AG04450 (cell line): Measurements from ENCODE around the gene GPR161. TPM values are rescaled to one million over a fixed set of nuclear protein-coding genes. Genes with fewer than 3 reads are reported as not detected.

Experiments
- CTCF ChIA-PET: fragments of 300-600, 350-600 bp; formaldehyde crosslinking; extraction: SDS; loops from one replicate; lab custom pipeline; 2022; ENCODE audit warnings: antibody characterized with exemption, inconsistent platforms; lab: Charles Lee
- POLR2A ChIA-PET: fragments of 350-600 bp; formaldehyde crosslinking; extraction: SDS; loops from one replicate; lab custom pipeline; 2021; ENCODE audit warnings: antibody characterized with exemption, inconsistent platforms; lab: Yijun Ruan, JAX
- DNase-seq: peaks from one replicate; pipeline ENCODE4 v3.0.0-alpha.2; 2011; ENCODE audit warnings: low read depth, low spot score
- H3K27ac ChIP-seq: one replicate; pipeline ENCODE4 v1.5.1; 2012; ENCODE audit warnings: low read depth, low read length, control low read depth
- H3K27me3 ChIP-seq: one replicate; pipeline ENCODE4 v1.6.0; 2012; ENCODE audit warnings: low read length; ENCODE audit not compliant: control insufficient read depth, insufficient read depth
- H3K4me3 ChIP-seq: 2 replicates; pipeline ENCODE4 v1.5.1; 2011; ENCODE audit warnings: mild to moderate bottlenecking, low read depth, low read length, control low read depth
- H3K9me3 ChIP-seq: 2 replicates; pipeline ENCODE4 v1.5.1; 2012; ENCODE audit warnings: low read length; ENCODE audit not compliant: control insufficient read depth, insufficient read depth
- polyA plus RNA-seq: library from polyadenylated mRNA; depleted of rRNA; stranded (reverse); fragments of >200 nt; gene quantifications from 2 replicates; pipeline ENCODE4 v1.2.3, GENCODE V29; 2011
- TF ChIP-seq, protein P1 (sequence below): IDR thresholded peaks from 2 replicates; pipeline ENCODE4 v1.5.1; 2011; ENCODE audit warnings: low read depth, low read length, control low read depth, inconsistent platforms

GPR161 gene
- polyA plus RNA-seq, 1 experiment, result 14.1 TPM

GRCh38 chr1:168050880-168051279 is 85.8 kb downstream of the GPR161 start:
- H3K27me3 ChIP-seq, result no peaks in the 10 kb centered on the region
- ChIA-PET CTCF (no interaction called here), POLR2A (no interaction called here)
- TF ChIP-seq, protein P1, sequence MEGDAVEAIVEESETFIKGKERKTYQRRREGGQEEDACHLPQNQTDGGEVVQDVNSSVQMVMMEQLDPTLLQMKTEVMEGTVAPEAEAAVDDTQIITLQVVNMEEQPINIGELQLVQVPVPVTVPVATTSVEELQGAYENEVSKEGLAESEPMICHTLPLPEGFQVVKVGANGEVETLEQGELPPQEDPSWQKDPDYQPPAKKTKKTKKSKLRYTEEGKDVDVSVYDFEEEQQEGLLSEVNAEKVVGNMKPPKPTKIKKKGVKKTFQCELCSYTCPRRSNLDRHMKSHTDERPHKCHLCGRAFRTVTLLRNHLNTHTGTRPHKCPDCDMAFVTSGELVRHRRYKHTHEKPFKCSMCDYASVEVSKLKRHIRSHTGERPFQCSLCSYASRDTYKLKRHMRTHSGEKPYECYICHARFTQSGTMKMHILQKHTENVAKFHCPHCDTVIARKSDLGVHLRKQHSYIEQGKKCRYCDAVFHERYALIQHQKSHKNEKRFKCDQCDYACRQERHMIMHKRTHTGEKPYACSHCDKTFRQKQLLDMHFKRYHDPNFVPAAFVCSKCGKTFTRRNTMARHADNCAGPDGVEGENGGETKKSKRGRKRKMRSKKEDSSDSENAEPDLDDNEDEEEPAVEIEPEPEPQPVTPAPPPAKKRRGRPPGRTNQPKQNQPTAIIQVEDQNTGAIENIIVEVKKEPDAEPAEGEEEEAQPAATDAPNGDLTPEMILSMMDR, result no peak
- no peak overlapping the region for H3K27ac ChIP-seq
- H3K9me3 ChIP-seq, result no peaks in the 10 kb centered on the region
- no peak for DNase-seq
- H3K4me3 ChIP-seq, result no peak overlapping the region

DNA sequence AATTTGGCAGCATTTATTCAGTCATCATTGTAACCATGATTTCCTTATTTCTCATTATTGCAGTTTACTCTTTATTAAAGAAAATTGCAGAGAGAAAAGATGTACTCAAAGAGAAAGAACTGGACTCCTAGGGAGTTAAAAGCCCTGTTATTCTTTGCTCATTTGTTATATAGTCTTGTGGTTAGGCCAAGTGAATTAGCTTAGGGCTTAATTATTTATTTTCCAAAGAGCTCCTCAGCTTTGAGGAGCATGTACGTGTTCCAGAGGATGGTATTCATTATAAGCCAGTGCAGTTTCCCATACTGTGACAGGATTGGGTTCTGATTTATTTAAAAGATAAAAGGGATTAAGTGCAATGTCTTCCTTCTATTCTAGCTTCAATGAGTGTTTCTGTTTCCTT is 86.4 kb downstream of the GPR161 start:
- Histone ChIP-seq H3K27me3 (no peaks in the 10 kb centered on the region), H3K9me3 (no peaks in the 10 kb centered on the region), H3K4me3 (no peak overlapping the region), H3K27ac (no peak overlapping the region)
- ChIA-PET CTCF (no interaction called here), POLR2A (no interaction called here)
- no peak for DNase-seq
- TF ChIP-seq, protein P1, result no peak

DNA sequence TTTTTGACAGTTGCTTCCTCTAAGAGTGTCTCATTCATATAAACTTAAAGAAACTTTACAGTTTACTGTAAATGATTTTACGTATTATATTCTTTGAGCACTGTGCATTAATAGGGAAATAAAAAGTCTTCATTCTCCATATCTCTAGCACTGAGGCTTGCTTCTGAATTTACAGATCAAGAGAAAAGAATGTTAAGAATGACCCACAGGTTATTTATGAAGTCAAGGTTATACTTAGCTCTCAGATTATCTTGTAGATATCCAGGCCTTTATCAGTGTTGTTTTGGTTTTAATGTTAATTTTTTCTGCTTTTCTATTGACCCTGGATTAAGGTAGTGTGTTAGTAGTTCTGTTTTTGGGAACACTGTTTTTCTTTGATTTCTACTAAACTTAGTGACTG is 91.4 kb downstream of the GPR161 start:
- no peak overlapping the region for H3K27ac ChIP-seq
- TF ChIP-seq, protein P1, result no peak
- ChIA-PET POLR2A (no interaction called here), CTCF (interaction anchor here (2.1 kb wide), 1 partner anchor 37 kb away, joined by 10 read pairs; no protein-coding TSS in a partner anchor)
- no peaks in the 10 kb centered on the region for H3K27me3 ChIP-seq
- no peaks in the 10 kb centered on the region for H3K9me3 ChIP-seq
- no peak overlapping the region for H3K4me3 ChIP-seq
- DNase-seq, result no peak

DNA sequence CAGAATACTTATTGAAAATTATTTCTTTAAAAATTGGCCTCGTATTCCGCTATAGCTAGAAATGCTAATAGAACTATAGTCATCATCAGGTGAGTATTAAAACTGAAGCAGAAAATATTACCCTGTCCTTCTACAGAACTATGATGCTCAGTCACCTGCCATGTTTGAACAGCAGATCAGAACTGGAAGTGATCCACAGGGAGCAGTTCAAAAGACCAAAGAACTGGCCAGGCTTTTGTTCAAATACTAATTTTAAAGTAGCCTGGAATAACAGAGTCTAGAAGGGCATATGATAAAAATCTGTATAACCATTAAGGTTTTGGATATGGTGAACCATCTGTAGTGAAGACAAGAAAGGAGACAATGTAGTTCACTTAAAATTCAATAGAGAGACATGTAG is 94.4 kb downstream of the GPR161 start:
- TF ChIP-seq, protein P1, result no peak
- Histone ChIP-seq H3K4me3 (no peak overlapping the region), H3K27ac (no peak overlapping the region), H3K27me3 (no peaks in the 10 kb centered on the region), H3K9me3 (no peaks in the 10 kb centered on the region)
- POLR2A ChIA-PET, result no interaction called here
- DNase-seq, result no peak
- CTCF ChIA-PET, result no interaction called here

- ChIA-PET CTCF (no interaction called here), POLR2A (no interaction called here)
- TF ChIP-seq, protein P1, result no peak
- no peaks in the 10 kb centered on the region for H3K9me3 ChIP-seq
- DNase-seq, result no peak
- no peak overlapping the region for H3K4me3 ChIP-seq
- H3K27me3 ChIP-seq, result no peaks in the 10 kb centered on the region
- no peak overlapping the region for H3K27ac ChIP-seq
Measured at GRCh38 chr1:168035345-168035744, 101.4 kb downstream of the GPR161 start.
